Measurements from ENCODE around the gene GDF11.

The GDF11 gene

GRCh38 chr12:55717011-55718007 lies 25.6 kb upstream of the GDF11 start:
- H3K4me3 ChIP-seq (ENCODE audit: insufficient read depth, low read depth, low read length, poor library complexity, severe bottlenecking) = peak overlapping the region; percentile 96
- peaks cover 21% of the 10 kb centered on the region for H3K4me1 ChIP-seq (ENCODE audit: control insufficient read depth, insufficient read depth, low read length, poor library complexity, severe bottlenecking)
- H3K27ac ChIP-seq (ENCODE audit: insufficient read depth, low read length, poor library complexity, severe bottlenecking) = peak overlapping the region; percentile 91

GRCh38 chr12:55718015-55718414 lies 24.9 kb upstream of the GDF11 start:
- H3K27me3 ChIP-seq (replicated peaks; ENCODE audit: control insufficient read depth, insufficient read depth, low read length, poor library complexity, severe bottlenecking) = no peaks in the 10 kb centered on the region
- H3K9me3 ChIP-seq (ENCODE audit: control insufficient read depth, low read length) = no peaks in the 10 kb centered on the region
- peaks cover 21% of the 10 kb centered on the region for H3K4me1 ChIP-seq (ENCODE audit: control insufficient read depth, insufficient read depth, low read length, poor library complexity, severe bottlenecking)
- no peak for DNase-seq
- H3K36me3 ChIP-seq (ENCODE audit: control insufficient read depth, insufficient read depth, low read length) = peaks cover 16% of the 10 kb centered on the region
- peak overlapping the region; percentile 91 for H3K27ac ChIP-seq (ENCODE audit: insufficient read depth, low read length, poor library complexity, severe bottlenecking)
- no peak overlapping the region for H3K4me3 ChIP-seq (ENCODE audit: insufficient read depth, low read depth, low read length, poor library complexity, severe bottlenecking)

More at GRCh38 chr12:55717011-55718007, 25.6 kb upstream of the GDF11 start:
- Histone ChIP-seq H3K27me3 (replicated peaks; ENCODE audit: control insufficient read depth, insufficient read depth, low read length, poor library complexity, severe bottlenecking) (no peaks in the 10 kb centered on the region), H3K9me3 (ENCODE audit: control insufficient read depth, low read length) (no peaks in the 10 kb centered on the region), H3K36me3 (ENCODE audit: control insufficient read depth, insufficient read depth, low read length) (peaks cover 16% of the 10 kb centered on the region)
- no peak for DNase-seq

- peaks cover 16% of the 10 kb centered on the region for H3K36me3 ChIP-seq (ENCODE audit: control insufficient read depth, insufficient read depth, low read length)
- no peaks in the 10 kb centered on the region for H3K27me3 ChIP-seq (replicated peaks; ENCODE audit: control insufficient read depth, insufficient read depth, low read length, poor library complexity, severe bottlenecking)
- H3K4me1 ChIP-seq (ENCODE audit: control insufficient read depth, insufficient read depth, low read length, poor library complexity, severe bottlenecking) = peaks cover 21% of the 10 kb centered on the region
- H3K27ac ChIP-seq (ENCODE audit: insufficient read depth, low read length, poor library complexity, severe bottlenecking) = no peak overlapping the region
- no peak for DNase-seq
- H3K4me3 ChIP-seq (ENCODE audit: insufficient read depth, low read depth, low read length, poor library complexity, severe bottlenecking) = no peak overlapping the region
- H3K9me3 ChIP-seq (ENCODE audit: control insufficient read depth, low read length) = no peaks in the 10 kb centered on the region
Observed at GRCh38 chr12:55718624-55719275, 24.2 kb upstream of the GDF11 start.

GRCh38 chr12:55719371-55719770 lies 23.6 kb upstream of the GDF11 start:
- no peak for DNase-seq
- peaks cover 16% of the 10 kb centered on the region for H3K36me3 ChIP-seq (ENCODE audit: control insufficient read depth, insufficient read depth, low read length)
- no peak overlapping the region for H3K27ac ChIP-seq (ENCODE audit: insufficient read depth, low read length, poor library complexity, severe bottlenecking)
- H3K4me3 ChIP-seq (ENCODE audit: insufficient read depth, low read depth, low read length, poor library complexity, severe bottlenecking) = no peak overlapping the region
- no peaks in the 10 kb centered on the region for H3K27me3 ChIP-seq (replicated peaks; ENCODE audit: control insufficient read depth, insufficient read depth, low read length, poor library complexity, severe bottlenecking)
- H3K9me3 ChIP-seq (ENCODE audit: control insufficient read depth, low read length) = no peaks in the 10 kb centered on the region
- H3K4me1 ChIP-seq (ENCODE audit: control insufficient read depth, insufficient read depth, low read length, poor library complexity, severe bottlenecking) = peaks cover 21% of the 10 kb centered on the region

- Histone ChIP-seq H3K36me3 (ENCODE audit: control insufficient read depth, insufficient read depth, low read length) (peaks cover 16% of the 10 kb centered on the region), H3K4me3 (ENCODE audit: insufficient read depth, low read depth, low read length, poor library complexity, severe bottlenecking) (no peak within 1 kb of the TSS), H3K27me3 (replicated peaks; ENCODE audit: control insufficient read depth, insufficient read depth, low read length, poor library complexity, severe bottlenecking) (no peaks in the 10 kb centered on the region), H3K9me3 (ENCODE audit: control insufficient read depth, low read length) (no peaks in the 10 kb centered on the region), H3K27ac (ENCODE audit: insufficient read depth, low read length, poor library complexity, severe bottlenecking) (no peak within 1 kb of the TSS), H3K4me1 (ENCODE audit: control insufficient read depth, insufficient read depth, low read length, poor library complexity, severe bottlenecking) (peaks cover 21% of the 10 kb centered on the region)
- no peak for DNase-seq
Observed at GRCh38 chr12:55720071-55720564, 22.8 kb upstream of the GDF11 start, which contains the start of gene RDH5. RDH5 (plus strand) TSS chr12:55720393; CDS start chr12:55721185, 792 bp downstream.

GRCh38 chr12:55720894-55721444 lies 22.0 kb upstream of the GDF11 start:
- no peak overlapping the region for H3K4me3 ChIP-seq (ENCODE audit: insufficient read depth, low read depth, low read length, poor library complexity, severe bottlenecking)
- H3K27ac ChIP-seq (ENCODE audit: insufficient read depth, low read length, poor library complexity, severe bottlenecking) = no peak overlapping the region
- no peaks in the 10 kb centered on the region for H3K27me3 ChIP-seq (replicated peaks; ENCODE audit: control insufficient read depth, insufficient read depth, low read length, poor library complexity, severe bottlenecking)
- no peaks in the 10 kb centered on the region for H3K9me3 ChIP-seq (ENCODE audit: control insufficient read depth, low read length)
- peaks cover 16% of the 10 kb centered on the region for H3K36me3 ChIP-seq (ENCODE audit: control insufficient read depth, insufficient read depth, low read length)
- H3K4me1 ChIP-seq (ENCODE audit: control insufficient read depth, insufficient read depth, low read length, poor library complexity, severe bottlenecking) = peaks cover 15% of the 10 kb centered on the region
- no peak for DNase-seq

GRCh38 chr12:55721601-55722213 lies 21.2 kb upstream of the GDF11 start:
- no peak for DNase-seq
- peaks cover 16% of the 10 kb centered on the region for H3K36me3 ChIP-seq (ENCODE audit: control insufficient read depth, insufficient read depth, low read length)
- no peak overlapping the region for H3K4me3 ChIP-seq (ENCODE audit: insufficient read depth, low read depth, low read length, poor library complexity, severe bottlenecking)
- no peaks in the 10 kb centered on the region for H3K9me3 ChIP-seq (ENCODE audit: control insufficient read depth, low read length)
- no peaks in the 10 kb centered on the region for H3K27me3 ChIP-seq (replicated peaks; ENCODE audit: control insufficient read depth, insufficient read depth, low read length, poor library complexity, severe bottlenecking)
- peaks cover 12% of the 10 kb centered on the region for H3K4me1 ChIP-seq (ENCODE audit: control insufficient read depth, insufficient read depth, low read length, poor library complexity, severe bottlenecking)
- no peak overlapping the region for H3K27ac ChIP-seq (ENCODE audit: insufficient read depth, low read length, poor library complexity, severe bottlenecking)

- DNase-seq = no peak
- Histone ChIP-seq H3K4me1 (ENCODE audit: control insufficient read depth, insufficient read depth, low read length, poor library complexity, severe bottlenecking) (peaks cover 14% of the 10 kb centered on the region), H3K27me3 (replicated peaks; ENCODE audit: control insufficient read depth, insufficient read depth, low read length, poor library complexity, severe bottlenecking) (no peaks in the 10 kb centered on the region), H3K9me3 (ENCODE audit: control insufficient read depth, low read length) (no peaks in the 10 kb centered on the region), H3K27ac (ENCODE audit: insufficient read depth, low read length, poor library complexity, severe bottlenecking) (no peak overlapping the region), H3K4me3 (ENCODE audit: insufficient read depth, low read depth, low read length, poor library complexity, severe bottlenecking) (no peak overlapping the region), H3K36me3 (ENCODE audit: control insufficient read depth, insufficient read depth, low read length) (peaks cover 16% of the 10 kb centered on the region)
Observed at GRCh38 chr12:55722948-55723347, 20.0 kb upstream of the GDF11 start.

- Histone ChIP-seq H3K27ac (ENCODE audit: insufficient read depth, low read length, poor library complexity, severe bottlenecking) (no peak overlapping the region), H3K4me3 (ENCODE audit: insufficient read depth, low read depth, low read length, poor library complexity, severe bottlenecking) (no peak overlapping the region), H3K4me1 (ENCODE audit: control insufficient read depth, insufficient read depth, low read length, poor library complexity, severe bottlenecking) (peaks cover 18% of the 10 kb centered on the region), H3K27me3 (replicated peaks; ENCODE audit: control insufficient read depth, insufficient read depth, low read length, poor library complexity, severe bottlenecking) (no peaks in the 10 kb centered on the region), H3K36me3 (ENCODE audit: control insufficient read depth, insufficient read depth, low read length) (peaks cover 16% of the 10 kb centered on the region), H3K9me3 (ENCODE audit: control insufficient read depth, low read length) (no peaks in the 10 kb centered on the region)
- DNase-seq = no peak
Observed at GRCh38 chr12:55723516-55724225, 19.3 kb upstream of the GDF11 start.
